Peyer's patch (tissue), 4 donors: ENCODE data around the gene TP73. TPM values are rescaled to one million over a fixed set of nuclear protein-coding genes. Genes with fewer than 3 reads are reported as not detected.
A peak's percentile ranks its signal among the peaks of the same experiment; 100 is the strongest.

Experiments
- DNase-seq, 3 donors: peaks; one replicate each; pipeline ENCODE4 v3.0.0-alpha.2; 2017 to 2019
- H3K27ac ChIP-seq, 4 donors: fragments of 200-600 bp; sonication (generic); one replicate each; pipeline ENCODE4 v1.5.1; 2016 to 2019
- H3K27me3 ChIP-seq, 2 donors: fragments of 200-600 bp; sonication (generic); one replicate each; pipeline ENCODE4 v1.5.1; 2019
- H3K36me3 ChIP-seq, 3 donors: fragments of 200-600 bp; sonication (generic); one replicate each; pipeline ENCODE4 v1.5.1; 2016 to 2019
- H3K4me1 ChIP-seq, 4 donors: fragments of 200-600 bp; sonication (generic); one replicate each; pipeline ENCODE4 v1.5.1; 2016 to 2019
- H3K4me3 ChIP-seq, 4 donors: fragments of 200-600 bp; sonication (generic); 1 replicate in 3 of 4; 2 replicates in 1 of 4; pipeline ENCODE4 v1.5.1; 2016 to 2019; ENCODE audit warnings: mild to moderate bottlenecking in 1 of 4
- H3K9me3 ChIP-seq, 4 donors: fragments of 200-600 bp; sonication (generic); one replicate each; pipeline ENCODE4 v1.5.1; 2016 to 2019; ENCODE audit warnings: mild to moderate bottlenecking in 1 of 4
- POLR2A ChIP-seq, 2 donors: fragments of 450-650 bp; IDR thresholded peaks; one replicate each; pipeline ENCODE4 v1.5.1; 2017; ENCODE audit warnings: antibody characterized with exemption in 2 of 2, mild to moderate bottlenecking in 2 of 2, moderate library complexity in 2 of 2
- total RNA-seq, 4 donors: library from RNA; depleted of rRNA; stranded (reverse); fragments of >200 nt; gene quantifications; one replicate each; pipeline ENCODE4 v1.1.0, GENCODE V29; 2016
- TF ChIP-seq, protein P1 (sequence below), 6 experiments: fragments of 450-650 bp in 4 of 6; fragments of 200-600 bp in 2 of 6; sonication (generic) in 1 of 6; IDR thresholded peaks; one replicate each; pipeline ENCODE4 v1.5.1; 2017 to 2019; ENCODE audit warnings: antibody characterized with exemption in 6 of 6, mild to moderate bottlenecking in 3 of 6, moderate library complexity in 1 of 6

Gene TP73
- total RNA-seq, 4 donors from 2014 or later = 0.38 TPM; not detected in 3

DNA sequence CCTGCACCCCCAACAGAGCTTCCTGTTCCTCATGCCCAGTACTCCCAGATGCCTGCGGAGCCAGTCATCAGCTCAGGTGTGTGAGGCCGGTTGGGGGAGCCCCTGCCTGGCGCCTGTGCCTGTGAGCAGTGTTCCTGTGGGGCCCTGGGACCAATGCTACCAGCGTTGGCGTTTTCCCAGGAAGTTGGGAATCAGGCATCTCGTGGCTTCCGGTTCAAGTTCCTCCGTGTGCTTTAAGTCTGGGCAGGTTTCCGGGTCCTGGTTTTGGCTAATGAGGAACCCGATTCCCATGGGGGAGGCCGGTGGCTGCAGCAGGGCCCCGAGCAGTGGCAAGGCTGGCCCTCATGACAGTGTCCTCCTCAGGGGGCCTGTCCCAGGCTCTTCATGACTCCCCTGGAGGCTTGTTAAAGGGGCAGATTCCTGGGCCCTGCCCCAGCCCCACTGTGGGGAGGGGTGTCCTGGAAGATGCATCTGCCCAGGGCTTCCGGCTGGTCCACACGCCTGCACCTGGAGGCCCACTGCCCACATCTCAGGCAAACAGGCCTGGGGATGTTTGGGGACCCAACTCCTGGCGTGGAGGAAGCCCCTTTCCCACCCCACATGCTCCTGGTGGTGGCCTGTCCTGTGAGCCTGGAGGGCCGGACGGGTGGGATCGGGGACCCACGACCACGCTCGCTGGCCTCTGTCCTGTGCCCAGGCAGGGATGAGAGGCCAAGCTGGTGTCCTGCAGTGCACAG lies 26.2 kb downstream of the TP73 start:
- Histone ChIP-seq H3K4me1 (peaks cover 0 to 20% (median 0%) of the 10 kb centered on the region in 4 donors), H3K9me3 (no peaks in the 10 kb centered on the region), H3K27ac (peak overlapping the region in 1 of 4 donors; percentile 1), H3K36me3 (no peaks in the 10 kb centered on the region), H3K27me3 (no peaks in the 10 kb centered on the region), H3K4me3 (no peak overlapping the region)
- DNase-seq = peak in 1 of 3 donors; percentile 45
- no peak for TF ChIP-seq POLR2A (IDR thresholded peaks at IDR 0.05)
- TF ChIP-seq, protein P1, sequence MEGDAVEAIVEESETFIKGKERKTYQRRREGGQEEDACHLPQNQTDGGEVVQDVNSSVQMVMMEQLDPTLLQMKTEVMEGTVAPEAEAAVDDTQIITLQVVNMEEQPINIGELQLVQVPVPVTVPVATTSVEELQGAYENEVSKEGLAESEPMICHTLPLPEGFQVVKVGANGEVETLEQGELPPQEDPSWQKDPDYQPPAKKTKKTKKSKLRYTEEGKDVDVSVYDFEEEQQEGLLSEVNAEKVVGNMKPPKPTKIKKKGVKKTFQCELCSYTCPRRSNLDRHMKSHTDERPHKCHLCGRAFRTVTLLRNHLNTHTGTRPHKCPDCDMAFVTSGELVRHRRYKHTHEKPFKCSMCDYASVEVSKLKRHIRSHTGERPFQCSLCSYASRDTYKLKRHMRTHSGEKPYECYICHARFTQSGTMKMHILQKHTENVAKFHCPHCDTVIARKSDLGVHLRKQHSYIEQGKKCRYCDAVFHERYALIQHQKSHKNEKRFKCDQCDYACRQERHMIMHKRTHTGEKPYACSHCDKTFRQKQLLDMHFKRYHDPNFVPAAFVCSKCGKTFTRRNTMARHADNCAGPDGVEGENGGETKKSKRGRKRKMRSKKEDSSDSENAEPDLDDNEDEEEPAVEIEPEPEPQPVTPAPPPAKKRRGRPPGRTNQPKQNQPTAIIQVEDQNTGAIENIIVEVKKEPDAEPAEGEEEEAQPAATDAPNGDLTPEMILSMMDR (IDR thresholded peaks at IDR 0.05) = no peak

DNA sequence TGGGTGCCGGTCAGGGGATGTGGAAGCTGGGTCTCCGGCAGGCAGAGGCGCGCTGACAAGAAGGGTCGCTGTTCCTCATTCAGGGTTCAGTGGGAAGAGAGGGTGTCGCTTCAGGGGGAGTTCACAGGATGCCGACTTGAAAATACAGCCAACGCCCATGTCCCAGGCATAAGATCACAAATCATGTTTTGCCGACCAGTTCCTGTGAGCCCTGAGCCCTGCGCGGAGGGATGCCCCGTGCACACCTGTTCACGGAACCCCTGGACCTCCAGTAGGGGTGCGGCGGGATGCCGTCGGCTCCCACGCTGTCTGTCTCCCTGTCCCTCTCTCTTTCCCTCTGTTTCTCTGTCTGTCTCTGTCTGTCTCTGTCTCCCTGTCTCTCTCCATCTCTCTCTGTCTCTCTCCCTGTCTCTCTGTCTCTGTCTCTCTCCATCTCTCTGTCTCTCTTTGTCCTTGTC lies 26.8 kb downstream of the TP73 start:
- no peaks in the 10 kb centered on the region for H3K9me3 ChIP-seq
- DNase-seq = no peak
- H3K4me1 ChIP-seq = peaks cover 0 to 16% (median under 1%) of the 10 kb centered on the region in 4 donors
- H3K4me3 ChIP-seq = no peak overlapping the region
- no peaks in the 10 kb centered on the region for H3K27me3 ChIP-seq
- peak overlapping the region in 1 of 4 donors; percentile 1 for H3K27ac ChIP-seq
- H3K36me3 ChIP-seq = no peaks in the 10 kb centered on the region
- no peak for TF ChIP-seq POLR2A (IDR thresholded peaks at IDR 0.05)
- TF ChIP-seq, protein P1 (IDR thresholded peaks at IDR 0.05) = no peak

DNA sequence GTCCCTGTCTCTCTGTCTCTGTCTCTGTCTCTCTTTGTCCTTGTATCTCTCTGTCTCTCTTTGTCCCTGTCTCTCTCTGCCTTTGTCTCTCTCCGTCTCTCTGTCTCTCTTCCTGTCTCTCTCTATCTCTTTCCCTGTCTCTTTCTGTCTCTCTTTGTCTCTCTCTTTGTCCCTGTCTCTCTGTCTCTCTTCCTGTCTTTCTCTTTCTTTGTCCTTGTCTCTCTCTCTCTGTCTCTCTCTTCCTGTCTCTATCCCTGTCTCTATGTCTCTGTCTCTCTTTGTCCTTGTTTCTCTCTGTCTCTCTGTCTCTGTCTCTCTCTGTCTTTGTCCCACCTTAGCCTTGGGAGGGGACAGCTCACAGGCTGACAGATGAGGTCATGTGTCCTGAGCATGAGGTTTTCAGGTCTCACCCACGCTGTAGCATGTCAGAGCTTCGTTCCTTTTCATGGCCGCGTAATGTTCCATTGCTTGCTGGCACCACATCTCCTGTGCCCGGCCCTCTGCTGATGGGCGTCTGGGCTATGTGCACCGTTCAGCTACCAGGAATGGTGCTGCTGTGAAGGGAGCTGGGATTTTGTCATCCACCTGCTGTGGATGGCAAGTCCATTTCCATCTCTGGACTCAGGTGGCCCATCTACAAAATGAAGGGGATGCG lies 27.6 kb downstream of the TP73 start:
- Histone ChIP-seq H3K27ac (no peak overlapping the region), H3K9me3 (no peaks in the 10 kb centered on the region), H3K4me1 (peaks cover 0 to 16% (median 2%) of the 10 kb centered on the region in 4 donors), H3K27me3 (no peaks in the 10 kb centered on the region), H3K4me3 (no peak overlapping the region), H3K36me3 (no peaks in the 10 kb centered on the region)
- TF ChIP-seq, protein P1 (IDR thresholded peaks at IDR 0.05) = no peak
- no peak for TF ChIP-seq POLR2A (IDR thresholded peaks at IDR 0.05)
- no peak for DNase-seq

DNA sequence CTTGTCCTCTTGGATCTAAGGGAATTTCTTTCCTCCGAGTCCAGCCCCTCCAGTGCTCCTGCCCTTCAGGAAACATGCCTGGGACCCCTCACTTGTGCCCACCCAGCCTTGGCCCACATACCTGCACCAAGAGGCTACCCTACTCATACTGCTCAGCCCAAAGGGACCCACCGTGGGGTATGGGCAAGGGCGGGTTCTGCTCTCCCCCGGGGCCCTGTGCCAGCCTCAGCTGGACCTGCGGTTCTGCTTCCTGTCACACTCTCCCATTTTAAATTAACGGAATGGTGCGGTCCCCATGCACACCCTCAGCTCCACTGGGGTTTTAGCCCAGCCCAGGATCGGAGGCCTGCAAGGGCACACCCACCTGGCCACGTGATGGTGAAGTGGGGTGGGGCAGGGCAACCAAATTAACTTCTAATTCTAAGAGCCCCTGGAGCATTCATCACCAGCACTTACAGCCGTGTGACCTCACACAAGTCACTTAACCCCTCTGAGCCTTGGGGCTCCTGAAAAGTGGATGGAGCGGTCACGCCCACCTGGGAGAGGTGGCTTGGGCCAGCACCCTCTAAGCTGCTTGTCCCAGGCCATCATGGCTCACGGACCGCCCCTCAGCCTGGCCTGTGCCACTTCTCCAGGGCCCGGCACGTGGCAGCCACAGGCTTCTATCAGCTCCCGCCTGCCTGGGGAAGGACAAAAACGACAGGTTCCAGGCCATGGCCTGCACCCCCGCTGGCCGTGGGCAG lies 28.3 kb downstream of the TP73 start:
- Histone ChIP-seq H3K27me3 (no peaks in the 10 kb centered on the region), H3K4me1 (peaks cover 0 to 16% (median 2%) of the 10 kb centered on the region in 4 donors), H3K9me3 (no peaks in the 10 kb centered on the region), H3K36me3 (no peaks in the 10 kb centered on the region), H3K27ac (no peak overlapping the region), H3K4me3 (no peak overlapping the region)
- no peak for DNase-seq
- TF ChIP-seq, protein P1 (IDR thresholded peaks at IDR 0.05) = no peak
- TF ChIP-seq POLR2A (IDR thresholded peaks at IDR 0.05) = no peak

DNA sequence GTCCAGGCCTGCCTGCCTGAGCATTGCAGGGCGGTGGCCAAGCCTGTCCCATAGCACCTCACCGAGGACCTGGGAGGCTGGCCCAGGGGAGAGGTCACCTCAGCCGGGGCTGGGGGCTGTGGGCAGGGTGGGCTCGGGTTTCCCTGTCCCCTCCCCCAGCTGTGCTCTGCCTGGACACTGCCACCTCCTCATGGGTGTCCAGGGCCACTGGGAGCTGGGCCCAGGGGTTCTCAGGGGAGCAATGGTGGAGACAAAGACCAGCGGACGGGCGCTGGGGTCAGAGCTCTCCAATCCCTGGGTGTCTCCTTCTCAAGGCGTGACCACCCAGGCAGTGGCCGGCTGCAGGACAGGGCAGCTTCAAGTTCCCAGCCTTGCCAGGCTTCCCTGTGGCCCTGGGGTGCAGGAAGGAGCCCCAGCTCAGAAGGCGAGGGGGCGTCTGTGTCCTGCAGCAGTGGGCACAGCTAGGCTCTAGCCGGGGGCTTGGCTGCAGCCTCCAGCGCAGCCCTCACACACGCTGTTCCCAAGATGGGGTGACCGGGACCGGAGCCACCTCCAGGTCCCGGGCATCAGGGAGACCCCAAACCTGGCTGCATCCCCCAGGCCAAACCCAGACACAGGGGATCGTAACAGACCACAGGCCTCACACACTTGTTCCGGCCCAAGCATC lies 29.0 kb downstream of the TP73 start:
- no peak for TF ChIP-seq POLR2A (IDR thresholded peaks at IDR 0.05)
- TF ChIP-seq, protein P1 (IDR thresholded peaks at IDR 0.05) = no peak
- no peak for DNase-seq

More for the DNA sequence above, 29.0 kb downstream of the TP73 start:
- Histone ChIP-seq H3K9me3 (no peaks in the 10 kb centered on the region), H3K27me3 (no peaks in the 10 kb centered on the region), H3K4me3 (no peak overlapping the region), H3K36me3 (no peaks in the 10 kb centered on the region), H3K4me1 (peaks cover 0 to 15% (median 2%) of the 10 kb centered on the region in 4 donors), H3K27ac (no peak overlapping the region)
